ENCODE data around the gene SHCBP1.
"Not testable (repeated sequence)": the region's sequence is repeated elsewhere in the genome, so short reads cannot be mapped to it uniquely, and the experiment has no call there.

Gene SHCBP1

GRCh38 chr16:46621006-46621933, at the start of gene SHCBP1:
SHCBP1 (minus strand) TSS chr16:46621379; CDS start chr16:46621359, 20 bp downstream.
- peak; percentile 45 to 76 for DNase-seq

GRCh38 chr16:46662123-46662522, 40.9 kb upstream of the SHCBP1 start:
- DNase-seq = no peak

- DNase-seq = no peak
Observed at GRCh38 chr16:46658925-46659324, 37.7 kb upstream of the SHCBP1 start.

GRCh38 chr16:46651305-46651704, 30.1 kb upstream of the SHCBP1 start:
- no peak for DNase-seq

- DNase-seq = no peak
Observed at GRCh38 chr16:46650254-46650623, 29.1 kb upstream of the SHCBP1 start.

- no peak for DNase-seq
Observed at GRCh38 chr16:46649588-46650253, 28.5 kb upstream of the SHCBP1 start.

GRCh38 chr16:46648656-46649055, 27.5 kb upstream of the SHCBP1 start:
- no peak for DNase-seq

- DNase-seq = no peak
Observed at GRCh38 chr16:46638947-46639925, 18.1 kb upstream of the SHCBP1 start.

- DNase-seq = no peak
Observed at GRCh38 chr16:46632778-46633733, 11.9 kb upstream of the SHCBP1 start.

- peak in 1 of 2 experiments; percentile 29 for DNase-seq
Observed at GRCh38 chr16:46629331-46630219, 8.4 kb upstream of the SHCBP1 start.

GRCh38 chr16:46627746-46628145, 6.6 kb upstream of the SHCBP1 start:
- no peak for DNase-seq

GRCh38 chr16:46626681-46627080, 5.5 kb upstream of the SHCBP1 start:
- not testable (repeated sequence) for DNase-seq

- DNase-seq = not testable (repeated sequence)
Observed at GRCh38 chr16:46624862-46625261, 3.7 kb upstream of the SHCBP1 start.

GRCh38 chr16:46623707-46624106, 2.5 kb upstream of the SHCBP1 start:
- DNase-seq = not testable (repeated sequence)

GRCh38 chr16:46623246-46623645, 2.1 kb upstream of the SHCBP1 start:
- not testable (repeated sequence) for DNase-seq

- DNase-seq = no peak
Observed at GRCh38 chr16:46621934-46622676, 926 bp upstream of the SHCBP1 start.

- DNase-seq = peak in 1 of 2 experiments; percentile 18
Observed at GRCh38 chr16:46620266-46621005, 743 bp downstream of the SHCBP1 start.

GRCh38 chr16:46618516-46618915, 2.7 kb downstream of the SHCBP1 start:
- no peak for DNase-seq

- no peak for DNase-seq
Observed at GRCh38 chr16:46614006-46614405, 7.2 kb downstream of the SHCBP1 start.
